GM23338 (cell line): ENCODE results near the gene SLC2A5. TPM values are rescaled to one million over a fixed set of nuclear protein-coding genes. Genes with fewer than 3 reads are reported as not detected.

ENCODE experiments used
- ATAC-seq: fragments of 200-7000 bp; cut with Tn5 transposase; 3 replicates; pipeline ENCODE4 v1.9.1; 2020
- DNase-seq: peaks from one replicate; pipeline ENCODE4 v3.0.0-alpha.2; 2015; ENCODE audit warnings: low spot score
- H2AFZ ChIP-seq: fragments of 200-600 bp; sonication (generic); 2 replicates; pipeline ENCODE4 v1.8.0; 2016; ENCODE audit warnings: antibody characterized with exemption, mild to moderate bottlenecking, moderate library complexity
- H3F3A ChIP-seq: fragments of 200-600 bp; sonication (generic); replicated peaks from 2 replicates; pipeline ENCODE4 v1.8.0; 2017; ENCODE audit warnings: antibody characterized with exemption, mixed run types, low read depth
- H3K27ac ChIP-seq: fragments of 200-600 bp; sonication (generic); 2 replicates; pipeline ENCODE4 v1.6.1; 2016; ENCODE audit warnings: low read depth
- H3K27me3 ChIP-seq: fragments of 200-600 bp; sonication (generic); 2 replicates; pipeline ENCODE4 v1.8.0; 2016; ENCODE audit warnings: mild to moderate bottlenecking, mixed run types, moderate library complexity; ENCODE audit not compliant: insufficient read depth
- H3K36me3 ChIP-seq: fragments of 200-600 bp; sonication (generic); 2 replicates; pipeline ENCODE4 v1.8.0; 2016; ENCODE audit warnings: mild to moderate bottlenecking; ENCODE audit not compliant: insufficient read depth
- H3K4me1 ChIP-seq: fragments of 200-600 bp; sonication (generic); 2 replicates; pipeline ENCODE4 v1.8.0; 2016; ENCODE audit warnings: mild to moderate bottlenecking, moderate library complexity; ENCODE audit not compliant: insufficient read depth
- H3K4me2 ChIP-seq: fragments of 200-600 bp; sonication (generic); 2 replicates; pipeline ENCODE4 v1.7.1; 2017; ENCODE audit warnings: mixed run types
- H3K4me3 ChIP-seq: fragments of 200-600 bp; sonication (generic); 2 replicates; pipeline ENCODE4 v1.6.1; 2016; ENCODE audit warnings: mixed run types
- H3K79me2 ChIP-seq: fragments of 200-600 bp; sonication (generic); replicated peaks from 2 replicates; pipeline ENCODE4 v1.8.0; 2017; ENCODE audit warnings: mild to moderate bottlenecking; ENCODE audit not compliant: insufficient read depth
- H3K9me2 ChIP-seq: fragments of 200-600 bp; sonication (generic); 2 replicates; pipeline ENCODE4 v1.8.0; 2017; ENCODE audit not compliant: insufficient read depth
- H4K20me1 ChIP-seq: fragments of 200-600 bp; sonication (generic); replicated peaks from 2 replicates; pipeline ENCODE4 v1.8.0; 2017; ENCODE audit warnings: mild to moderate bottlenecking; ENCODE audit not compliant: insufficient read depth
- H3K27ac Mint-ChIP-seq: 2 replicates; pipeline ENCODE4 v1.8.0; 2020; ENCODE audit warnings: inconsistent platforms, mild to moderate bottlenecking, moderate library complexity, mixed read lengths
- H3K27me3 Mint-ChIP-seq: 3 replicates; pipeline ENCODE4 v1.8.0; 2022; ENCODE audit warnings: low read depth, mild to moderate bottlenecking, moderate library complexity, mixed read lengths, inconsistent platforms; ENCODE audit not compliant: insufficient read depth, poor library complexity
- H3K36me3 Mint-ChIP-seq: 3 replicates; pipeline ENCODE4 v1.8.0; 2021; ENCODE audit warnings: low read depth, mild to moderate bottlenecking, inconsistent platforms, moderate library complexity, mixed read lengths
- H3K4me1 Mint-ChIP-seq: 3 replicates; pipeline ENCODE4 v1.8.0; 2020; ENCODE audit warnings: mild to moderate bottlenecking, inconsistent platforms, mixed read lengths
- H3K4me3 Mint-ChIP-seq: 3 replicates; pipeline ENCODE4 v1.8.0; 2021; ENCODE audit warnings: moderate library complexity, mild to moderate bottlenecking, inconsistent platforms, mixed read lengths
- H3K9me3 Mint-ChIP-seq: 3 replicates; pipeline ENCODE4 v1.8.0; 2020; ENCODE audit warnings: moderate library complexity, mild to moderate bottlenecking, inconsistent platforms, mixed read lengths
- CTCF ChIP-seq, 2 experiments: fragments of 200-600 bp in 1 of 2; sonication (generic) in 1 of 2; conservative IDR thresholded peaks; 2 replicates each; pipeline versions ENCODE4 v1.5.1 to v1.6.1; 2016 to 2017; ENCODE audit warnings: antibody characterized with exemption in 2 of 2, low read depth in 2 of 2, mild to moderate bottlenecking in 2 of 2, moderate library complexity in 1 of 2
- EZH2phosphoT487 ChIP-seq: fragments of 200-600 bp; sonication (generic); IDR thresholded peaks from one replicate; pipeline ENCODE4 v1.8.1; 2018; ENCODE audit warnings: antibody characterized with exemption; ENCODE audit not compliant: unreplicated experiment
- ZNF462 ChIP-seq: fragments of 250-450 bp; sonication (Bioruptor Pico); IDR thresholded peaks from 2 replicates; pipeline ENCODE4 v1.5.0; 2020; ENCODE audit warnings: mild to moderate bottlenecking, moderate library complexity
- polyA plus RNA-seq: library from polyadenylated mRNA; unstranded; fragments of >200 nt; fragmentation: Nextera tagmentation; extraction: Ambion mirVana; gene quantifications from 2 replicates; pipeline ENCODE4 v1.2.1, GENCODE V29; 2016
- total RNA-seq: library from RNA; depleted of rRNA; stranded (reverse); fragments of >200 nt; shearing (Covaris generic); gene quantifications from 2 replicates; pipeline ENCODE4 v1.2.3, GENCODE V29; 2014

The SLC2A5 gene
- total and polyA plus RNA-seq, 2 experiments from 2014 or later, result 0.03 TPM; not detected in 1

GRCh38 chr1:9005395-9005708 lies 64.1 kb downstream of the SLC2A5 start:
- ATAC-seq, result no peak
- TF ChIP-seq ZNF462 (CRISPR knock-in tag) (no peak), CTCF (conservative IDR thresholded peaks at IDR 0.05; ENCODE audit: low read depth in 2 of 2) (0 out of 4 replicates have a peak, but pooled peaks of 1 of the 2 experiments have one; percentile 2), EZH2phosphoT487 (no peak)
- Histone ChIP-seq H3K27me3 (no peaks in the 10 kb centered on the region; the same call in 1 of the 2 replicates), H3K36me3 (no peaks in the 10 kb centered on the region), H3K4me3 (no peak overlapping the region), H3K4me2 (no peak overlapping the region), H2AFZ (no peak overlapping the region), H3F3A (no peaks in the 10 kb centered on the region), H4K20me1 (no peaks in the 10 kb centered on the region), H3K27ac (no peak overlapping the region), H3K9me2 (no peaks in the 10 kb centered on the region), H3K79me2 (no peaks in the 10 kb centered on the region), H3K4me1 (no peaks in the 10 kb centered on the region)
- H3K27me3 Mint-ChIP-seq, result peaks cover 15% of the 10 kb centered on the region
- no peak overlapping the region for H3K27ac Mint-ChIP-seq
- H3K4me1 Mint-ChIP-seq, result peaks cover 6% of the 10 kb centered on the region
- DNase-seq, result no peak
- H3K36me3 Mint-ChIP-seq, result no peaks in the 10 kb centered on the region
- H3K9me3 Mint-ChIP-seq, result no peaks in the 10 kb centered on the region; the same call in 2 of the 3 replicates
- H3K4me3 Mint-ChIP-seq, result no peak overlapping the region
